GM13976 (cell line): ENCODE measurements around the gene INTS11.

Experiments used
- DNase-seq: peaks from one replicate; pipeline ENCODE4 v3.0.0; 2012; ENCODE audit warnings: low spot score
- in situ Hi-C: fragments of 300-500 bp; cut with MboI; formaldehyde crosslinking; loops from one replicate; pipeline ENCODE4 v1.12.0; 2022; ENCODE audit warnings: low sequenced_read_pairs, mixed read lengths, inconsistent platforms; ENCODE audit not compliant: unreplicated experiment
- TF ChIP-seq, protein P1 (sequence below): IDR thresholded peaks from 2 replicates; pipeline ENCODE4 v1.5.1; 2012; ENCODE audit warnings: borderline replicate concordance, mild to moderate bottlenecking; ENCODE audit not compliant: insufficient read depth; ENCODE audit errors: extremely low read depth, missing control alignments, control extremely low read depth

Gene INTS11

GRCh38 chr1:1264868-1265272 lies 59.6 kb downstream of the INTS11 start:
- in situ Hi-C loops: loop anchor here (25.0 kb wide), 1 partner anchor 378 kb away; no protein-coding TSS in a partner anchor
- DNase-seq: no peak
- TF ChIP-seq, protein P1, sequence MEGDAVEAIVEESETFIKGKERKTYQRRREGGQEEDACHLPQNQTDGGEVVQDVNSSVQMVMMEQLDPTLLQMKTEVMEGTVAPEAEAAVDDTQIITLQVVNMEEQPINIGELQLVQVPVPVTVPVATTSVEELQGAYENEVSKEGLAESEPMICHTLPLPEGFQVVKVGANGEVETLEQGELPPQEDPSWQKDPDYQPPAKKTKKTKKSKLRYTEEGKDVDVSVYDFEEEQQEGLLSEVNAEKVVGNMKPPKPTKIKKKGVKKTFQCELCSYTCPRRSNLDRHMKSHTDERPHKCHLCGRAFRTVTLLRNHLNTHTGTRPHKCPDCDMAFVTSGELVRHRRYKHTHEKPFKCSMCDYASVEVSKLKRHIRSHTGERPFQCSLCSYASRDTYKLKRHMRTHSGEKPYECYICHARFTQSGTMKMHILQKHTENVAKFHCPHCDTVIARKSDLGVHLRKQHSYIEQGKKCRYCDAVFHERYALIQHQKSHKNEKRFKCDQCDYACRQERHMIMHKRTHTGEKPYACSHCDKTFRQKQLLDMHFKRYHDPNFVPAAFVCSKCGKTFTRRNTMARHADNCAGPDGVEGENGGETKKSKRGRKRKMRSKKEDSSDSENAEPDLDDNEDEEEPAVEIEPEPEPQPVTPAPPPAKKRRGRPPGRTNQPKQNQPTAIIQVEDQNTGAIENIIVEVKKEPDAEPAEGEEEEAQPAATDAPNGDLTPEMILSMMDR: no peak

DNA sequence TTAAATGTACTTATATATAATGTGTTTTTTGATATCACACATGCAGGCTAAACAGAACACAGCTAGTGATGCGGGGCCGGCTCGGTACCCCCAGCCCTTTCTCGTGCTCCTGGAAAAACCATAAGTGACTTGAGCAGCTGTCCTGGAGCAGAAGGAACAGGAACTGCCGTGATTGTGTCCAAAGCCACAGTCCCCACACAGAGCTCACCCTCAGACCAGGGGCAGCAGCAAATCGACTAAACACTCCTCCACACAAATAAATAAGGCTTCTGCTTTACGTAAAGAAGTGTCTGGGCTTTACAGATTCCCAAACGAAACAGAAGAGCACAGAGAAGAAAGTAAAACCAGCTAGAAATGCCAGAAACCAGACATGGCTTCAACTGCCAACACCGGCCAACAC lies 60.4 kb downstream of the INTS11 start:
- no peak for DNase-seq
- TF ChIP-seq, protein P1: no peak
- in situ Hi-C loops: loop anchor here (25.0 kb wide), 1 partner anchor 377 kb away; no protein-coding TSS in a partner anchor

DNA sequence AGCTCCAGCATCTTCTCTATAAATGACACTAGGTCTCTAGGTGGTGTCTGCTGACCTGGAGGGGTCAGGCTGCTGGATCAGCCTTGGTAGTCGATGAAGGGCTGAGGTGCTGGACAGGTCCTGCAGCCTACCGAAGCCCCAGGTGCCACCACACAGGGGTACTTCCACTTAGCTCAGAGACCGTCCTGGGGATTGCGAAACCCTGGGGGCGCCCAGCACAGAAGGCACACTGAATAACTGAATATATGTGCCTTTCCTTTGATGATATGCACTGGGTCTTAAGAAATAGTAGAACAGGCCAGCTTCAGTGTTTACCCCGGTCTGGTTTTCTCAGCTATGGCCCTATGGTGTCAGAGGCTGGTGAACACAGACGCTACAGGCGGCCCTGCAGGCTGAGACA lies 61.7 kb downstream of the INTS11 start:
- TF ChIP-seq, protein P1: no peak

GRCh38 chr1:1262071-1262470 lies 62.4 kb downstream of the INTS11 start:
- TF ChIP-seq, protein P1: no peak
- in situ Hi-C loops: loop anchor here (25.0 kb wide), 1 partner anchor 375 kb away; no protein-coding TSS in a partner anchor
- no peak for DNase-seq

More for the DNA sequence above, 61.7 kb downstream of the INTS11 start:
- in situ Hi-C loops: loop anchor here (25.0 kb wide), 1 partner anchor 375 kb away; no protein-coding TSS in a partner anchor
- DNase-seq: no peak
